GM23248 (cell line): ENCODE measurements around the gene MARS1. TPM values are rescaled to one million over a fixed set of nuclear protein-coding genes. Genes with fewer than 3 reads are reported as not detected.
"Not testable (repeated sequence)": the region's sequence is repeated elsewhere in the genome, so short reads cannot be mapped to it uniquely, and the experiment has no call there.

Experiments used
- DNase-seq: peaks from one replicate; pipeline ENCODE4 v3.0.0-alpha.2; 2015
- H2AFZ ChIP-seq: fragments of 200-600 bp; sonication (generic); 2 replicates; pipeline ENCODE4 v1.6.1; 2016; ENCODE audit warnings: antibody characterized with exemption
- H3F3A ChIP-seq: fragments of 200-600 bp; sonication (generic); 2 replicates; pipeline ENCODE4 v1.6.1; 2016; ENCODE audit warnings: mild to moderate bottlenecking, antibody characterized with exemption, mixed run types; ENCODE audit not compliant: insufficient read depth
- H3K27ac ChIP-seq: fragments of 200-600 bp; sonication (generic); 2 replicates; pipeline ENCODE4 v1.5.1; 2016; ENCODE audit warnings: mild to moderate bottlenecking
- H3K27me3 ChIP-seq: fragments of 200-600 bp; sonication (generic); replicated peaks from 2 replicates; pipeline ENCODE4 v1.6.1; 2016; ENCODE audit warnings: mild to moderate bottlenecking; ENCODE audit not compliant: insufficient read depth
- H3K36me3 ChIP-seq: fragments of 200-600 bp; sonication (generic); 2 replicates; pipeline ENCODE4 v1.6.1; 2016; ENCODE audit warnings: low read depth, mild to moderate bottlenecking
- H3K4me1 ChIP-seq: fragments of 200-600 bp; sonication (generic); 2 replicates; pipeline ENCODE4 v1.6.1; 2016; ENCODE audit warnings: mild to moderate bottlenecking; ENCODE audit not compliant: insufficient read depth
- H3K4me2 ChIP-seq: fragments of 200-600 bp; sonication (generic); one replicate; pipeline ENCODE4 v1.6.1; 2016; ENCODE audit warnings: mild to moderate bottlenecking; ENCODE audit not compliant: unreplicated experiment
- H3K4me3 ChIP-seq: fragments of 200-600 bp; sonication (generic); 2 replicates; pipeline ENCODE4 v1.5.1; 2016; ENCODE audit warnings: mild to moderate bottlenecking
- H3K79me2 ChIP-seq: fragments of 200-600 bp; sonication (generic); 2 replicates; pipeline ENCODE4 v1.6.1; 2016; ENCODE audit warnings: mild to moderate bottlenecking; ENCODE audit not compliant: insufficient read depth
- H3K9ac ChIP-seq: fragments of 200-600 bp; sonication (generic); 2 replicates; pipeline ENCODE4 v1.6.1; 2016; ENCODE audit warnings: mild to moderate bottlenecking
- H3K9me2 ChIP-seq: fragments of 200-600 bp; sonication (generic); 2 replicates; pipeline ENCODE4 v1.6.1; 2016; ENCODE audit warnings: mixed run types, mild to moderate bottlenecking, moderate library complexity; ENCODE audit not compliant: insufficient read depth
- H3K9me3 ChIP-seq: fragments of 200-600 bp; sonication (generic); one replicate; pipeline ENCODE4 v1.6.1; 2017; ENCODE audit warnings: low read depth
- H4K20me1 ChIP-seq: fragments of 200-600 bp; sonication (generic); 2 replicates; pipeline ENCODE4 v1.6.0; 2016; ENCODE audit not compliant: insufficient read depth
- EZH2 ChIP-seq: fragments of 200-600 bp; sonication (generic); IDR thresholded peaks from 2 replicates; pipeline ENCODE4 v1.6.1; 2018; ENCODE audit warnings: antibody characterized with exemption, mild to moderate bottlenecking; ENCODE audit not compliant: insufficient read depth, poor library complexity, severe bottlenecking
- EZH2phosphoT487 ChIP-seq: fragments of 200-600 bp; sonication (generic); IDR thresholded peaks from 2 replicates; pipeline ENCODE4 v1.6.1; 2018; ENCODE audit warnings: antibody characterized with exemption, moderate library complexity, mild to moderate bottlenecking, low read depth; ENCODE audit not compliant: insufficient read depth
- WGBS, 2 experiments: methylation state at CpG; one replicate each; pipeline ENCODE4 v1.1.6; 2015 to 2017; ENCODE audit warnings: low lambda C conversion rate in 2 of 2, low coverage in 1 of 2; ENCODE audit errors: missing lambda C conversion rate in 2 of 2; 5-methylcytosine and 5-hydroxymethylcytosine counted together
- in situ Hi-C: fragments of 300-500 bp; cut with MboI; formaldehyde crosslinking; loops from 2 replicates; pipeline ENCODE4 v1.15.0; 2020
- polyA plus RNA-seq: library from polyadenylated mRNA; unstranded; fragments of >200 nt; fragmentation: Nextera tagmentation; extraction: Ambion mirVana; gene quantifications from 2 replicates; pipeline ENCODE4 v1.2.1, GENCODE V29; 2016
- total RNA-seq: library from RNA; depleted of rRNA; stranded (reverse); fragments of >200 nt; shearing (Covaris generic); gene quantifications from 2 replicates; pipeline ENCODE4 v1.2.3, GENCODE V29; 2014; rRNA removed

The MARS1 gene
- total RNA-seq, result 184 and 198 TPM in 2 replicates
- polyA plus RNA-seq, result 264 and 272 TPM in 2 replicates

- H3F3A ChIP-seq, result peaks cover 11% of the 10 kb centered on the region
- peak within 1 kb of the TSS; percentile 97 for H3K4me3 ChIP-seq
- peaks cover 33% of the 10 kb centered on the region for H3K36me3 ChIP-seq
- in situ Hi-C loops, result no loop called here
- peak within 1 kb of the TSS; percentile 81 for H2AFZ ChIP-seq
- 7% methylated on average over 38 to 46 of the region's 47 CpGs for WGBS, 2 experiments
- no peaks in the 10 kb centered on the region for H3K9me3 ChIP-seq
- H4K20me1 ChIP-seq, result no peaks in the 10 kb centered on the region
- peaks cover 11% of the 10 kb centered on the region for H3K4me1 ChIP-seq
- H3K27me3 ChIP-seq, result no peaks in the 10 kb centered on the region
- peak within 1 kb of the TSS; percentile 48 for H3K27ac ChIP-seq
- no peaks in the 10 kb centered on the region for H3K9me2 ChIP-seq
- TF ChIP-seq EZH2, result no peak
- H3K9ac ChIP-seq, result peak within 1 kb of the TSS; percentile 89
- peak within 1 kb of the TSS; percentile 96 for H3K4me2 ChIP-seq
- DNase-seq, result peak; percentile 99
- H3K79me2 ChIP-seq, result peaks cover 46% of the 10 kb centered on the region
Measured at GRCh38 chr12:57487597-57488401, at the start of gene MARS1. Gene MARS1 (plus strand): TSS chr12:57488068. CDS start chr12:57488091, 23 bp downstream.

GRCh38 chr12:57438400-57438799, 49.5 kb upstream of the MARS1 start:
- Histone ChIP-seq H3K4me3 (no peak overlapping the region), H3K4me2 (no peak overlapping the region), H4K20me1 (no peaks in the 10 kb centered on the region), H3K27me3 (no peaks in the 10 kb centered on the region), H3F3A (no peaks in the 10 kb centered on the region), H3K9ac (no peak overlapping the region), H3K27ac (no peak overlapping the region), H3K9me3 (no peaks in the 10 kb centered on the region), H2AFZ (no peak overlapping the region), H3K9me2 (no peaks in the 10 kb centered on the region), H3K4me1 (no peaks in the 10 kb centered on the region), H3K79me2 (no peaks in the 10 kb centered on the region), H3K36me3 (no peaks in the 10 kb centered on the region)
- in situ Hi-C loops, result no loop called here
- WGBS, 2 experiments, result 65 to 70% methylated on average over 1 of the region's 1 CpG
- DNase-seq, result no peak
- TF ChIP-seq EZH2 (no peak), EZH2phosphoT487 (no peak)

GRCh38 chr12:57439762-57440266, 48.1 kb upstream of the MARS1 start:
- WGBS, 2 experiments, result 70 to 71% methylated on average over 4 of the region's 4 CpGs
- no peaks in the 10 kb centered on the region for H3F3A ChIP-seq
- no peaks in the 10 kb centered on the region for H3K9me3 ChIP-seq
- in situ Hi-C loops, result loop anchor here (10.0 kb wide), 1 partner anchor 125 kb away; no protein-coding TSS in a partner anchor
- no peaks in the 10 kb centered on the region for H3K4me1 ChIP-seq
- TF ChIP-seq EZH2phosphoT487 (no peak), EZH2 (no peak)
- no peak overlapping the region for H3K4me3 ChIP-seq
- no peak overlapping the region for H2AFZ ChIP-seq
- no peak overlapping the region for H3K27ac ChIP-seq
- no peak overlapping the region for H3K9ac ChIP-seq
- no peaks in the 10 kb centered on the region for H4K20me1 ChIP-seq
- no peaks in the 10 kb centered on the region for H3K9me2 ChIP-seq
- no peaks in the 10 kb centered on the region for H3K36me3 ChIP-seq
- no peaks in the 10 kb centered on the region for H3K27me3 ChIP-seq
- H3K79me2 ChIP-seq, result no peaks in the 10 kb centered on the region
- no peak overlapping the region for H3K4me2 ChIP-seq
- no peak for DNase-seq

GRCh38 chr12:57441393-57441792, 46.5 kb upstream of the MARS1 start:
- not testable (repeated sequence) for H4K20me1 ChIP-seq, H3K27ac ChIP-seq, H3K27me3 ChIP-seq, H3K79me2 ChIP-seq, H3F3A ChIP-seq, H3K9me3 ChIP-seq, H3K4me1 ChIP-seq, H3K9me2 ChIP-seq, DNase-seq, H2AFZ ChIP-seq, H3K4me3 ChIP-seq, H3K36me3 ChIP-seq, H3K4me2 ChIP-seq, H3K9ac ChIP-seq
- in situ Hi-C loops, result loop anchor here (10.0 kb wide), 1 partner anchor 127 kb away; no protein-coding TSS in a partner anchor
- WGBS, 2 experiments, result 41 to 47% methylated on average over 2 of the region's 2 CpGs
